ENCODE data around the gene STYXL1. TPM values are rescaled to one million over a fixed set of nuclear protein-coding genes. Genes with fewer than 3 reads are reported as not detected.

STYXL1 gene
- total RNA-seq, 6 experiments from 2014 or later, result 13.8 to 28.5 (median 21.2) TPM

DNA sequence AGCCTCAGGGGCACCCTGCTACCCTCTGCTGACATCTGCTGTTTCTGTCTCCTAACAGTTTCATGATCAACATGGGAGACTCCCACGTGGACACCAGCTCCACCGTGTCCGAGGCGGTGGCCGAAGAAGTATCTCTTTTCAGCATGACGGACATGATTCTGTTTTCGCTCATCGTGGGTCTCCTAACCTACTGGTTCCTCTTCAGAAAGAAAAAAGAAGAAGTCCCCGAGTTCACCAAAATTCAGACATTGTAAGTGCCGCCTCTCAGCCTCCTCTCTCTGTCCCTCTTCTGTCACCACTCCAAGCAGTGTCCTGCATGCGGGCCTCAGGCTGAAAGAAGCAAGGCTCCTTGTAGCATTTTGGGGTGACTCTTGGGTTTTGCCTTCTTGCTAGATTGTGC is 93.9 kb downstream of the STYXL1 start:
- Histone ChIP-seq H3K9me3 (no peaks in the 10 kb centered on the region), H3K4me3 (no peak overlapping the region), H3K4me1 (peaks cover 0 to 74% (median 16%) of the 10 kb centered on the region in 4 donors), H3K27me3 (no peaks in the 10 kb centered on the region), H3K27ac (peak overlapping the region; percentile 40 to 81 (median 43)), H3K36me3 (peaks cover 0 to 57% (median 30%) of the 10 kb centered on the region in 4 donors)
- 83% methylated on average over 10 of the region's 11 CpGs for WGBS (ENCODE audit: insufficient coverage, low coverage, low lambda C conversion rate, missing lambda C conversion rate)
- intact Hi-C loops (cut with DNase I), result no loop called here
- TF ChIP-seq, protein P1, sequence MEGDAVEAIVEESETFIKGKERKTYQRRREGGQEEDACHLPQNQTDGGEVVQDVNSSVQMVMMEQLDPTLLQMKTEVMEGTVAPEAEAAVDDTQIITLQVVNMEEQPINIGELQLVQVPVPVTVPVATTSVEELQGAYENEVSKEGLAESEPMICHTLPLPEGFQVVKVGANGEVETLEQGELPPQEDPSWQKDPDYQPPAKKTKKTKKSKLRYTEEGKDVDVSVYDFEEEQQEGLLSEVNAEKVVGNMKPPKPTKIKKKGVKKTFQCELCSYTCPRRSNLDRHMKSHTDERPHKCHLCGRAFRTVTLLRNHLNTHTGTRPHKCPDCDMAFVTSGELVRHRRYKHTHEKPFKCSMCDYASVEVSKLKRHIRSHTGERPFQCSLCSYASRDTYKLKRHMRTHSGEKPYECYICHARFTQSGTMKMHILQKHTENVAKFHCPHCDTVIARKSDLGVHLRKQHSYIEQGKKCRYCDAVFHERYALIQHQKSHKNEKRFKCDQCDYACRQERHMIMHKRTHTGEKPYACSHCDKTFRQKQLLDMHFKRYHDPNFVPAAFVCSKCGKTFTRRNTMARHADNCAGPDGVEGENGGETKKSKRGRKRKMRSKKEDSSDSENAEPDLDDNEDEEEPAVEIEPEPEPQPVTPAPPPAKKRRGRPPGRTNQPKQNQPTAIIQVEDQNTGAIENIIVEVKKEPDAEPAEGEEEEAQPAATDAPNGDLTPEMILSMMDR (IDR thresholded peaks at IDR 0.05), result no peak
- TF ChIP-seq POLR2A (IDR thresholded peaks at IDR 0.05), result no peak
- DNase-seq, result no peak
- ATAC-seq, result peak in 1 of 4 donors; percentile 3

DNA sequence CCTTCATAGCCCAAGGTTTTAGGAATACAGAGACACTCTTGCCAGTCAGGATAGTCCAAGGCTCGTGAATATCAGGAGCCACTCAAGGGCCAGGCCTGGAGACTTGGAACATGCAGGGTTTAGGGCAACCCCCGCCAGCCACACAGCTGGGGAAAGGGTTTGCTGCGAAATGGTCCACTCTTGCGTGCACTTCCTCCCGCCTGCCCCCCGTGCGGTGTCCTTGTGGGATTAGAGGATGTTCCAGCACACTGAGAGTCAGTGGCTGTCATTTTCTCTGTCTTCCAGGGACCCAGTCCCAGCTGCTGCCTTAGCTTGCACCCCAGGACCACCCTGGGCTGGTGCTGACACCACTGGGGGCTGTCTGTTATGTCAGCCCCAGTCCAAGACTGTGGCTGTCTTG is 94.4 kb downstream of the STYXL1 start:
- no peak overlapping the region for H3K4me3 ChIP-seq
- no peak for DNase-seq
- WGBS (ENCODE audit: insufficient coverage, low coverage, low lambda C conversion rate, missing lambda C conversion rate), result 80% methylated on average over 4 of the region's 7 CpGs
- H3K27me3 ChIP-seq, result no peaks in the 10 kb centered on the region
- peaks cover 0 to 74% (median 13%) of the 10 kb centered on the region in 4 donors for H3K4me1 ChIP-seq
- intact Hi-C loops (cut with DNase I), result no loop called here
- no peaks in the 10 kb centered on the region for H3K9me3 ChIP-seq
- no peak for TF ChIP-seq POLR2A (IDR thresholded peaks at IDR 0.05)
- TF ChIP-seq, protein P1 (IDR thresholded peaks at IDR 0.05), result no peak
- H3K27ac ChIP-seq, result peak overlapping the region; percentile 40 to 81 (median 43)
- no peak for ATAC-seq
- peaks cover 0 to 53% (median 28%) of the 10 kb centered on the region in 4 donors for H3K36me3 ChIP-seq

DNA sequence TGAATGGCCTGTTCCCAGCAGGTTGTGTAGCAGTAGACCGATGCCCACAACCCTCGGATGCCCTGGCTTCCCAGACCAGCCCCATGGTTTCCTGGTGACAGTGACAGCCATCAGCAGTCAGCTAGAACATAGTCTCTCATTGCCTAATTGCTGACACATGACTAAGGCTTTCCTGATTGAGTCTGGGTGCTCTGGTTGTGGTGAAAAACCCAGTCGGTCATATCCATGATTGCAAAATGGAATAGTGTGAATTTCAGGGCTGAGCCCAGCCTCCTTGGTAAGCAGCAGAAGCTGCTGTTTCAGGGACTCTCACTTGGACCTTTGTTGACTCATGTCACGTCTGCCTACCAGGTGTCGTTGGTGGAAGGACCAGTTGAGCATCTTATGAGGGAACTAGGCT is 96.3 kb downstream of the STYXL1 start:
- DNase-seq, result peak in 1 of 3 donors; percentile 72
- intact Hi-C loops (cut with DNase I), result no loop called here
- peak; percentile 35 to 77 (median 45) for ATAC-seq
- Histone ChIP-seq H3K27ac (peak overlapping the region; percentile 15 to 96 (median 57)), H3K27me3 (no peaks in the 10 kb centered on the region), H3K36me3 (peaks cover 0 to 52% (median 22%) of the 10 kb centered on the region in 4 donors), H3K4me1 (peaks cover 0 to 80% (median 16%) of the 10 kb centered on the region in 4 donors), H3K4me3 (no peak overlapping the region), H3K9me3 (no peaks in the 10 kb centered on the region)
- 0% methylated on average over 2 of the region's 5 CpGs for WGBS (ENCODE audit: insufficient coverage, low coverage, low lambda C conversion rate, missing lambda C conversion rate)
- TF ChIP-seq, protein P1 (IDR thresholded peaks at IDR 0.05), result no peak
- no peak for TF ChIP-seq POLR2A (IDR thresholded peaks at IDR 0.05)

DNA sequence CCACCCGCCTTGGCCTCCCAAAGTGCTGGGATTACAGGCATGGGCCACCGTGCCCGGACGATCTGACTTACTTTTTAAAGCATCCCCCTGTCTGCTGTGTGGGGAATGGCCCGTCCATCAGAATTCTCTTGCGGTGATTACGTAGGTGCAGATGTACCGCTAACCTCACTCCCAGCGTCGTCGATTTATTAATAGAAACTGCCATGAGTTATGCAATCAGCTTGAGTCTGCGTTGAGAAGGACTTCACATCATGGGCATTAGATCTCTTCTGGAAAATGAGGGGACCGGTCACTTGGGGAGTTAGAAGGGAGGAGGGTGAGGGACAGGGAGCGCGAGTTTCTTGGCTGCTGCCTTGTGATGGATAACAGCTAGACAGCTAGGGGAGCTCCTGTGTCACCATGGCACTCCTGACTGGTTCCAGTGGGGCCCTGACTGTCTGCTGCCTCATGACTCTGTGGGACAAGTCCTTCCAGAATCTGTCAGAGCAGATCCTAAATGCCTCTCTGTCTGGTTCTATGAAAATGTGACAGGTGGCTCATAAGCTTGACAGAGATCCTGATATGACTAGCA is 97.6 kb downstream of the STYXL1 start:
- TF ChIP-seq, protein P1 (IDR thresholded peaks at IDR 0.05), result no peak
- TF ChIP-seq POLR2A (IDR thresholded peaks at IDR 0.05), result no peak
- Histone ChIP-seq H3K27me3 (no peaks in the 10 kb centered on the region), H3K4me1 (peaks cover 0 to 80% (median 20%) of the 10 kb centered on the region in 4 donors), H3K9me3 (no peaks in the 10 kb centered on the region), H3K27ac (peak overlapping the region; percentile 15 to 96 (median 57)), H3K36me3 (peaks cover 0 to 39% (median 13%) of the 10 kb centered on the region in 4 donors), H3K4me3 (no peak overlapping the region)
- intact Hi-C loops (cut with DNase I), result no loop called here
- DNase-seq (no peak), ATAC-seq (peak in 1 of 4 donors; percentile 3)
- 49% methylated on average over 13 of the region's 15 CpGs for WGBS (ENCODE audit: insufficient coverage, low coverage, low lambda C conversion rate, missing lambda C conversion rate)

Measured in right lobe of liver (tissue), 6 donors.